NB4 (cell line): ENCODE measurements around the gene SLC26A8.

Experiments
- CTCF ChIP-seq: IDR thresholded peaks from one replicate; pipeline ENCODE4 v1.5.1; 2012; ENCODE audit warnings: low read depth, low read length
- MYC ChIP-seq: IDR thresholded peaks from 2 replicates; pipeline ENCODE4 v1.6.1; 2011; ENCODE audit warnings: low read depth, low read length
- POLR2A ChIP-seq: IDR thresholded peaks from 2 replicates; pipeline ENCODE4 v1.6.1; 2011; ENCODE audit warnings: mild to moderate bottlenecking; ENCODE audit not compliant: insufficient read length; ENCODE audit errors: extremely low read depth

- TF ChIP-seq CTCF (no peak), POLR2A (no peak), MYC (no peak)
Measured at GRCh38 chr6:36049582-36049981, 25.1 kb upstream of the SLC26A8 start.
